ENCODE data around the gene SQSTM1. TPM values are rescaled to one million over a fixed set of nuclear protein-coding genes. Genes with fewer than 3 reads are reported as not detected.
"Not testable (repeated sequence)": the region's sequence is repeated elsewhere in the genome, so short reads cannot be mapped to it uniquely, and the experiment has no call there.

Gene SQSTM1
- total RNA-seq, 3 donors from 2014 or later (not counting 1 experiment from before 2014, with no cell fraction given), result 474 to 707 (median 657) TPM

DNA sequence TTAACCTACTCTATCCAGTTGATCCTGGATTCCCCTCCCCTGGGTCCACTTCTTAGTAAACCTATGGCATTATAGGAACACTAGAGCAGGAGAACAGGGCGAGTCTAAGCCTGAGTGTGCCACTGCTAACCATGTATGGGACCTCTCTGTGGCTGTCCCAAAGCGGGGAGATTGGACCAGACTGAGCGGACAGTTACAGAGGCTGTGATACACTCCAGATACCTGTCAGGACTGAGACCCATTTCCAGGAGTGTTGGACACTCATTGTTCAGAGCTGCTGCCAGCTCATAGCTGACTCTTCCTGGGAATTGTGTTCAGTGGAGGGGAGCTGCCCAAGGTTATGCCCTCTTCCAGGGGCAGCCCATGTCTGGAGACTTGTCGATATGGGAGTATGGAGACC lies 38.9 kb upstream of the SQSTM1 start:
- DNase-seq, result no peak
- peaks cover 19% of the 10 kb centered on the region for H3K36me3 ChIP-seq (ENCODE audit: control insufficient read depth, insufficient read depth, low read length)

DNA sequence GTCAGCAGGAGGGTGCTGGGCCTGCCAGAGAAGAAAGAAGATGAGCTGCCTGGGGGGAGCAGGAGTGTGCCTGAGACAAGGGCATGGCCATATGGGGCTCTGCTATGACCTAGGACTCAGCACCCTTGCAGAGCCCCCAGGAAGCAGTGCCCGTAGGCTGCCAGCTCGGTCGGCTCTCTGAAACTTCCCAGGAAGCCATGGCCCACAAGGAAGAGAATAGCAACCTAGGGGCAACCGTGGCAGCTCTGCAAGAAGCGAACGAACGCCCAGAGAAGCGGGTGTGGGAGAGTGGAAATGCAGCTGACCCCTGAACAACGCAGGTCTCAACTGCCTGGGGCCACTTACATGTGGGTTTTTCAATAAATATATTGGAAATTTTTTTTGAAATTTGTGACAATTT lies 37.6 kb upstream of the SQSTM1 start:
- 98% methylated on average over 9 of the region's 9 CpGs for WGBS (ENCODE audit: insufficient coverage)

More for the DNA sequence above, 38.9 kb upstream of the SQSTM1 start:
- peaks cover 15 to 18% of the 10 kb centered on the region in 2 donors for H3K4me1 Mint-ChIP-seq
- H3K9me3 ChIP-seq (ENCODE audit: control insufficient read depth, insufficient read depth, low read length), result no peaks in the 10 kb centered on the region
- H3K27ac Mint-ChIP-seq, result peak overlapping the region in 1 of 2 donors; percentile 59
- peaks cover 6% of the 10 kb centered on the region for H3K4me1 ChIP-seq (ENCODE audit: control insufficient read depth, insufficient read depth, low read length)
- no peak overlapping the region for H3K4me3 ChIP-seq (ENCODE audit: low read length)
- TF ChIP-seq, protein P1, sequence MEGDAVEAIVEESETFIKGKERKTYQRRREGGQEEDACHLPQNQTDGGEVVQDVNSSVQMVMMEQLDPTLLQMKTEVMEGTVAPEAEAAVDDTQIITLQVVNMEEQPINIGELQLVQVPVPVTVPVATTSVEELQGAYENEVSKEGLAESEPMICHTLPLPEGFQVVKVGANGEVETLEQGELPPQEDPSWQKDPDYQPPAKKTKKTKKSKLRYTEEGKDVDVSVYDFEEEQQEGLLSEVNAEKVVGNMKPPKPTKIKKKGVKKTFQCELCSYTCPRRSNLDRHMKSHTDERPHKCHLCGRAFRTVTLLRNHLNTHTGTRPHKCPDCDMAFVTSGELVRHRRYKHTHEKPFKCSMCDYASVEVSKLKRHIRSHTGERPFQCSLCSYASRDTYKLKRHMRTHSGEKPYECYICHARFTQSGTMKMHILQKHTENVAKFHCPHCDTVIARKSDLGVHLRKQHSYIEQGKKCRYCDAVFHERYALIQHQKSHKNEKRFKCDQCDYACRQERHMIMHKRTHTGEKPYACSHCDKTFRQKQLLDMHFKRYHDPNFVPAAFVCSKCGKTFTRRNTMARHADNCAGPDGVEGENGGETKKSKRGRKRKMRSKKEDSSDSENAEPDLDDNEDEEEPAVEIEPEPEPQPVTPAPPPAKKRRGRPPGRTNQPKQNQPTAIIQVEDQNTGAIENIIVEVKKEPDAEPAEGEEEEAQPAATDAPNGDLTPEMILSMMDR (IDR thresholded peaks at IDR 0.05), result no peak
- H3K27ac ChIP-seq (ENCODE audit: low read length), result no peak overlapping the region
- intact Hi-C loops (cut with micrococcal nuclease), result no loop called here
- H3K27me3 Mint-ChIP-seq (ENCODE audit: low read depth in 2 of 2), result no peaks in the 10 kb centered on the region
- no peaks in the 10 kb centered on the region for H3K27me3 ChIP-seq (ENCODE audit: control insufficient read depth, insufficient read depth, low read length)
- WGBS (ENCODE audit: insufficient coverage), result 97% methylated on average over 4 of the region's 4 CpGs
- ATAC-seq, result no peak
- H3K4me3 Mint-ChIP-seq, result no peak overlapping the region
- no peaks in the 10 kb centered on the region for H3K36me3 Mint-ChIP-seq
- no peaks in the 10 kb centered on the region for H3K9me3 Mint-ChIP-seq

DNA sequence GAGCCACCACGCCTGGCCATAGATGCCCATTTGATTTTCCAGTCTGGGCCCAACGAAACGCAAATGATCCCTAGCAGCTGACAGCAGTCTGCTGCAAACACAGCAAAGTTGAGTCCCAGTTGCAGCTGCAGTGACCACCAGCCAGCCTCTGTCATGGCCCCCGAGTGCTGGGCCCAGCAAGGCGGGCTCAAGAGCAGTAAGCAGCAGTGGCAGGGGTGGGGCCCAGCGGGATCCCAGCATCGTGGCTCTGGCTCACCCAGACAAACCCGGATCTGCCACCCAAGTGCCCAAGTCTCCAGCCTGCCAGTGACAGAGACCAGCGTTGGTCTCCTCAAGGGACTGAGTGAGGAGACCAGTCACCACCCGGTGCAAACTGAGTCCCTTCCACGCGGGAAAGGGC lies 33.8 kb upstream of the SQSTM1 start:
- ATAC-seq (no peak), DNase-seq (no peak)
- H3K27ac Mint-ChIP-seq, result no peak overlapping the region
- Histone ChIP-seq H3K4me3 (ENCODE audit: low read length) (no peak overlapping the region), H3K27me3 (ENCODE audit: control insufficient read depth, insufficient read depth, low read length) (no peaks in the 10 kb centered on the region), H3K9me3 (ENCODE audit: control insufficient read depth, insufficient read depth, low read length) (no peaks in the 10 kb centered on the region), H3K27ac (ENCODE audit: low read length) (no peak overlapping the region), H3K4me1 (ENCODE audit: control insufficient read depth, insufficient read depth, low read length) (no peaks in the 10 kb centered on the region), H3K36me3 (ENCODE audit: control insufficient read depth, insufficient read depth, low read length) (no peaks in the 10 kb centered on the region)
- 86% methylated on average over 12 of the region's 12 CpGs for WGBS (ENCODE audit: insufficient coverage)
- H3K4me3 Mint-ChIP-seq, result no peak overlapping the region
- H3K4me1 Mint-ChIP-seq, result no peaks in the 10 kb centered on the region
- H3K36me3 Mint-ChIP-seq, result no peaks in the 10 kb centered on the region
- intact Hi-C loops (cut with micrococcal nuclease), result no loop called here
- H3K27me3 Mint-ChIP-seq (ENCODE audit: low read depth in 2 of 2), result no peaks in the 10 kb centered on the region
- TF ChIP-seq, protein P1 (IDR thresholded peaks at IDR 0.05), result no peak
- H3K9me3 Mint-ChIP-seq, result no peaks in the 10 kb centered on the region

More for the DNA sequence above, 37.6 kb upstream of the SQSTM1 start:
- intact Hi-C loops (cut with micrococcal nuclease), result no loop called here
- Mint-ChIP-seq H3K27me3 (ENCODE audit: low read depth in 2 of 2) (no peaks in the 10 kb centered on the region), H3K9me3 (no peaks in the 10 kb centered on the region), H3K4me3 (no peak overlapping the region), H3K4me1 (peaks cover 9 to 13% of the 10 kb centered on the region in 2 donors), H3K36me3 (no peaks in the 10 kb centered on the region), H3K27ac (peak overlapping the region in 1 of 2 donors; percentile 59)
- Histone ChIP-seq H3K4me1 (ENCODE audit: control insufficient read depth, insufficient read depth, low read length) (peaks cover 4% of the 10 kb centered on the region), H3K27me3 (ENCODE audit: control insufficient read depth, insufficient read depth, low read length) (no peaks in the 10 kb centered on the region), H3K4me3 (ENCODE audit: low read length) (no peak overlapping the region), H3K36me3 (ENCODE audit: control insufficient read depth, insufficient read depth, low read length) (peaks cover 13% of the 10 kb centered on the region), H3K9me3 (ENCODE audit: control insufficient read depth, insufficient read depth, low read length) (no peaks in the 10 kb centered on the region), H3K27ac (ENCODE audit: low read length) (no peak overlapping the region)
- TF ChIP-seq, protein P1 (IDR thresholded peaks at IDR 0.05), result no peak
- DNase-seq (no peak), ATAC-seq (no peak)

DNA sequence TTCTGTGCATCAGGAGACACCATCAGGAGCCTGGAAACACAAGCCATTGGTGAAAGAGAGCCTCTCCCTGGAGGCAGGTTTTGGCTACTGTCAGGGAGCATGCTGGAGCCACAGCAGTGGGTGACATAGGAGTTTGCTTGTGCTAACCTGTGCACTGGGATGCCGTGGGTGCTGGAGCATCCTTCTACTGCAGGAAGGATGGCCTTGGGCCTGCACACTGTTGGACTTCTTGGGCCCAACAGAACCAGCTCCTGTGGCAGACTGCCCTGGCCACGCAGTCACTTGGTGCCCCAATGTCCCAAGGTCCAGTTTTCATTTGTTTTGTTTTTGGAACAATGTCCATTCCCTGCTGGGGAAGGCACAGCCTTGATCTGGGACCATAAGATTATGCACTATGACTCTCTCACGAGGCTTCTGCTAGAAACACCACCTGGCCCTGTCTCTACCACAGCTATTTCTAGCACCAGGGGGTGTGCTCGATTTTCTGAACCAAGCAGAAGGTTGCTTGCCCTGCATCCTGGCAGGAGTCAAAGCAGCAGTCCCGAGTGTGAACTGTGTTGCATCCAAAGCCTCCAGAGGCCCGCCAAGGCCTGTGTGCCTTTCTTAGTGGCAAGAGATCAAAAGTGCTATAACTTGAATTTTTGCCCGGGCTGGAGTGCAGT lies 32.4 kb upstream of the SQSTM1 start:
- 84% methylated on average over 7 of the region's 7 CpGs for WGBS (ENCODE audit: insufficient coverage)
- ATAC-seq, result no peak

DNA sequence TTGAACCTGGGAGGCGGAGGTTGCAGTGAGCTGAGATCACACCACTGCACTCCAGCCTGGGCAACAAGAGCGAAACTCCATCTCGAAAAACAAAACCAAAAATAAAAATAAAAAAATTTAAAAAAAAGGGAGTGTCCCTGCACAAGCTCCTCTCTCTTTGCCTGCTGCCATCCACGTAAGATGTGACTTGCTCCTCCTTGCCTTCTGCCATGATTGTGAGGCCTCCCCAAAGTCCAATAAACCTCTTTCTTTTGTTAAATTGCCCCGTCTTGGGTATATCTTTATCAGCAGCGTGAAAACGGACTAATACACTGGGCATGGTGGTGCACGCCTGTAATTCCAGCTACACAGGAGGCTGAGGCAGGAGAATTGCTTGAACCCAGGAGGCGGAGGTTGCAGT lies 31.4 kb upstream of the SQSTM1 start:
- not testable (repeated sequence) for DNase-seq

More for the DNA sequence above, 32.4 kb upstream of the SQSTM1 start:
- no peaks in the 10 kb centered on the region for H3K9me3 Mint-ChIP-seq
- no peaks in the 10 kb centered on the region for H3K36me3 Mint-ChIP-seq
- no peaks in the 10 kb centered on the region for H3K9me3 ChIP-seq (ENCODE audit: control insufficient read depth, insufficient read depth, low read length)
- no peak for DNase-seq
- H3K4me3 Mint-ChIP-seq, result no peak overlapping the region
- no peak overlapping the region for H3K4me3 ChIP-seq (ENCODE audit: low read length)
- peaks cover 4 to 11% of the 10 kb centered on the region in 2 donors for H3K4me1 Mint-ChIP-seq
- TF ChIP-seq, protein P1 (IDR thresholded peaks at IDR 0.05), result no peak
- H3K4me1 ChIP-seq (ENCODE audit: control insufficient read depth, insufficient read depth, low read length), result peaks cover 11% of the 10 kb centered on the region
- intact Hi-C loops (cut with micrococcal nuclease), result no loop called here
- H3K36me3 ChIP-seq (ENCODE audit: control insufficient read depth, insufficient read depth, low read length), result no peaks in the 10 kb centered on the region
- H3K27me3 ChIP-seq (ENCODE audit: control insufficient read depth, insufficient read depth, low read length), result no peaks in the 10 kb centered on the region
- no peak overlapping the region for H3K27ac ChIP-seq (ENCODE audit: low read length)
- H3K27ac Mint-ChIP-seq, result no peak overlapping the region
- no peaks in the 10 kb centered on the region for H3K27me3 Mint-ChIP-seq (ENCODE audit: low read depth in 2 of 2)

More for the DNA sequence above, 31.4 kb upstream of the SQSTM1 start:
- H3K4me3 Mint-ChIP-seq; H3K9me3 ChIP-seq (ENCODE audit: control insufficient read depth, insufficient read depth, low read length); H3K27ac Mint-ChIP-seq; H3K9me3 Mint-ChIP-seq; H3K27ac ChIP-seq (ENCODE audit: low read length); H3K36me3 ChIP-seq (ENCODE audit: control insufficient read depth, insufficient read depth, low read length); ATAC-seq; H3K4me3 ChIP-seq (ENCODE audit: low read length); H3K36me3 Mint-ChIP-seq; H3K27me3 ChIP-seq (ENCODE audit: control insufficient read depth, insufficient read depth, low read length); H3K27me3 Mint-ChIP-seq (ENCODE audit: low read depth in 2 of 2); intact Hi-C loops (cut with micrococcal nuclease): not testable (repeated sequence)
- WGBS (ENCODE audit: insufficient coverage), result 96% methylated on average over 8 of the region's 9 CpGs
- H3K4me1 ChIP-seq (ENCODE audit: control insufficient read depth, insufficient read depth, low read length), result peaks cover 21% of the 10 kb centered on the region
- H3K4me1 Mint-ChIP-seq, result peaks cover 13 to 21% of the 10 kb centered on the region in 2 donors
